Activated naive CD4-positive, alpha-beta T cell treated with anti-CD3 and anti-CD28 coated beads, Interleukin-2, amount 50 U/mL, for 16 hours (primary cell): ENCODE data around the gene CORO2A.

Experiments used
- DNase-seq: peaks from one replicate; pipeline ENCODE4 v3.0.0-alpha.2; 2020

CORO2A gene, protein sequence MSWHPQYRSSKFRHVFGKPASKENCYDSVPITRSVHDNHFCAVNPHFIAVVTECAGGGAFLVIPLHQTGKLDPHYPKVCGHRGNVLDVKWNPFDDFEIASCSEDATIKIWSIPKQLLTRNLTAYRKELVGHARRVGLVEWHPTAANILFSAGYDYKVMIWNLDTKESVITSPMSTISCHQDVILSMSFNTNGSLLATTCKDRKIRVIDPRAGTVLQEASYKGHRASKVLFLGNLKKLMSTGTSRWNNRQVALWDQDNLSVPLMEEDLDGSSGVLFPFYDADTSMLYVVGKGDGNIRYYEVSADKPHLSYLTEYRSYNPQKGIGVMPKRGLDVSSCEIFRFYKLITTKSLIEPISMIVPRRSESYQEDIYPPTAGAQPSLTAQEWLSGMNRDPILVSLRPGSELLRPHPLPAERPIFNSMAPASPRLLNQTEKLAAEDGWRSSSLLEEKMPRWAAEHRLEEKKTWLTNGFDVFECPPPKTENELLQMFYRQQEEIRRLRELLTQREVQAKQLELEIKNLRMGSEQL

DNA sequence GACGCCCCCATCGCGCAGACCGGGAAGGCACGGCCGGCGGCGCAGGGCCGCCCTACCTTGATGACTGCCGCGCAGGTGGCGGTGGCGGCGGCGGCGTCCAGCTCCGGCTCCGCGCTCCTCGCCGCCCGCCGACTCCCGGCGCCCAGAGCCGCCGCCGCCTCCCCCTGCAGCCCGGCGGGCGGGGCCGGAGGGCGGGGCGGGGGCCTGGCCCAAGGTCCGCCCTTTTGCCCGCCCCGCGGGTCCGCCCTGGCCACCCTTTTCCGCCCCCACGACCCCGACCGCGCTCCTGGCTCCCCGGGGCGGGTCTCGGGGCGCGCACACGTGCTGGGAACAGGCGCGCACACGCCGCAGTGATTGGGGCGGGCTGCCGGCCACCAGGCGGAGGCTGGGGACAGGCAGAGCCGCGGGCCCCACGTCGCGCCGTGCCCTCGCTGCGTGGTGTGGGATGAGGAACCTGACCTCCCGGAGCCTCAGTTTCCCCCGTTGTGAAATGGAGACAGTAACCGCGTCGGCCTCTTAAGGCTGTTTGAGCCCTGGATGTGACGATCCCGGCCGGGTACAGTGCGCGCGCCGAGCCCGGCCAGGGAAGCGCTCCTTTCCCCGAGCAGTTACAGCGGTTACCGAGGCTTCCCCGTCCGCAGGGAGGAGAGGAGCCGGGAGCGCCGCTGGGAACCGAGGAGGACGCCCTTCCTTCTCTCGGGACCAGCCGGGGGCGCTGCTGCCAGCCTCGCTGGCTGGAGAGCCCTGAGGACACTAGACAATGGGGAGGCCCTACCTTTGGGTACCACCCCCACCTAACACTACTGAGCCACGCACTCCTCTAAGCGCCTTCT is at the start of gene CORO2A:
Gene CORO2A (minus strand): TSS at position 135 of the 833 bp plus-strand sequence. CDS start 34,977 bp downstream, outside the sequence.
- peak; percentile 71 for DNase-seq

GRCh38 chr9:98241357-98242300 is 49.2 kb upstream of the CORO2A start:
- no peak for DNase-seq

DNA sequence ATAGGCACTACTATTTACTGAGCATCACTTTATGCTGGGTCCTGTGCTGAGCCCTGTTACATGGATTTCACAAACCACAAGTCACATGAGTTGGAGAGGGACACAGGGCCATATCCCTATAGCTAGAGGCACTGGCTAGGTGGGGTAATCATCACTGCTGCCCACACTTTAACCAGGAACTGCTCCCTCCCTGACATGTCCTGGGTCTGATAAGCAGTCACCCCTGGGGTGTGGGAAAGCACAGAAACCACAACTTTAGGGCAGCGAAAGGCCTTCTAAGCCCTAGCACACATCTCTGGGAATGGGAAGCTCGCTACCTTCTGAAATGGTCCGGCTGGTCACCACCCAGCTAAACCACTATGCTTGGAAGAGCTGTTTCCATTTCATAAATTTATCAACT is 48.0 kb upstream of the CORO2A start:
- no peak for DNase-seq

DNA sequence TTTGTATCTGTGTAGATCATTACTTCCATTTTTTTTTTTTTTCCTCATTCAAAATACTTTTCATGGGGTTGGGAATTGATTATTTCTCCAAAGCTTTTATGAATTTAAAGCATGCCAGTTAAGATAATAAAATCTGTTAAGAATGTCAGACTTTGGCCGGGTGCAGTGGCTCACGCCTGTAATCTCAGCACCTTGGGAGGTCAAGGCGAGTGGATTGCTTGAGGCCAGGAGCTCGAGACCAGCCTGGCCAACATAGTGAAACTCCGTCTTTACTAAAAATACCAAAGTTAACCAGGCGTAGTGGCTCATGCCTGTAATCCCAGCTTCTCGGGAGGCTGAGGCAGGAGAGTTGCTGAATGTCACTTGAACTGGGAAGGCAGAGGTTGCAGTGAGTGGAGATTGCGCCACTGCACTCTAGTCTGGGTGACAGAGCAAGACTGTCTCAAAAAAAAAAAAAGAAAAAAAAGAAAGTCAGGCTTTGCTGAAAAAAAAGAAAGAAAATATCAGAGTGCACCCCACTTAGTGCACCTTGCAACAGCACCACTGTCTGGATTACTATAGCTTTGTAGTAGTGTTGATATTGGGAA is 44.6 kb upstream of the CORO2A start:
- DNase-seq: no peak

- DNase-seq: no peak
Measured at GRCh38 chr9:98235126-98235525, 42.7 kb upstream of the CORO2A start.

- no peak for DNase-seq
Measured at GRCh38 chr9:98234245-98234825, 41.9 kb upstream of the CORO2A start.

GRCh38 chr9:98232926-98233325 is 40.5 kb upstream of the CORO2A start:
- DNase-seq: no peak

DNA sequence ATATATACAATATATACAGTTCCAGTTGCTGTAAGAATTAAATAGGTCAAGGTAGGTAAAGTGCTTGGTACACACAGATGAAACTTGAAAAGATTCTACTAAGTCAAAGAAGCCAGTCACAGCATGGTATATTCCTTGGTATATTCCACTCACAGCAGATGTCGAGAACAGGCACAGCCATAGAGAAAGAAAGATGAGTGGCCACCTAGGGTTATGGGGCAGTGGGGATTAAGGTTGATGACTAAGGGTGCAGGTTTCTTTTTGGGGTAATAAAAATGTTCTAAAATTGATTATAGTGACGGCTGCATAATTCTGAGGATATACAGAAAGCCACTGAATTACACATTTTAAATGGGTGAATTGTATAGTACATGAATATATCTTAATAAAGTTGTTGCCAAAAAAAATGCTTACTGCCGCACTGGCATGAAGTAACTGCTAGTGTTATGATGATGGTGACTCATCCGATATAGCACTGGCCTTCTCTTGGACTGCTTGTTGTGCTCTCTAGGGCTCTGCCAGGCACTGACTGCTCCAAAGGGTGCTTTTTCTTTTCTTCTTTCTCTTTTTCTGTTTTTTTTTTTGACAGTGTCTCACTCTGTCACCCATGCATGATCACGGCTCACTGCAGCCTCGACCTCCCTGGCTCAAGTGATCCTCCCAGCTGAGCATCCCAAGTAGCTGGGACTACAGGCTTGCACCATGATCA is 39.5 kb upstream of the CORO2A start:
- no peak for DNase-seq

DNA sequence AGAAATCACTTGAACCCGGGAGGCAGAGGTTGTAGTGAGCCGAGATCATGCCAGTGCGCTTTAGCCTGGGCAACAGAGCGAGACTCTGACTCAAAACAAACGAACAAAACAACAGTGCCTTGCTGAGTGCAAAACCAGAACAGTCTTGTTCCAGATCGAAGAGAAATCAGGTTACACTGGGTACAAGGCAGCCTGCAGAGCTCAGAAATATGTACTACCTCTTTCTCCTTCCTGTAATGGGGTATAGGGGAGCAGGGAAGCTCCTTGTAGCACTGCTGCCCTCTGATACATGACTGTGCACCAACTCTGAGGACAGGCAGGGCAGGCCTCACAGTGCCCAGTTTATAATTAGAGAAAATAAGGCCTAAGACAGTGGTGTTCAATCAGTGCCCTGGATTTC is 38.4 kb upstream of the CORO2A start:
- DNase-seq: no peak

DNA sequence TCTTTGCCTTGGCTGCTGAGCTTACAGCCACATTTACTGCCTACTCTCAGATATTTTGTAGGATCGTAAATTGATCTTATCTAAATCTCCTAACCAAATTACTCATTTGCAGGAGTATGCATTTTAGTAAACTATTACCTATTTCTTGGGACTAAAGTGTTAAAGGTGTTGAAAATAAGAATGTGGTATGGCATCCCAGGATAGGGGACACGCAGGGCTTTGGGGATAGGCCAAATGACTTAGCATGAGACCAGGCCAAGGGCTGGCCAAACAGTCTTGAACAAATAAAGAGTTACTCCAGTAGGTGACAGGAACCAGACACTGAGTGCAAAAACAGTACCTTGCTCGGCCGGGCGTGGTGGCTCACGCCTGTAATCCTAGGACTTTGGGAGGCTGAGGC is 37.9 kb upstream of the CORO2A start:
- no peak for DNase-seq

- DNase-seq: no peak
Measured at GRCh38 chr9:98229620-98230019, 37.2 kb upstream of the CORO2A start.

DNA sequence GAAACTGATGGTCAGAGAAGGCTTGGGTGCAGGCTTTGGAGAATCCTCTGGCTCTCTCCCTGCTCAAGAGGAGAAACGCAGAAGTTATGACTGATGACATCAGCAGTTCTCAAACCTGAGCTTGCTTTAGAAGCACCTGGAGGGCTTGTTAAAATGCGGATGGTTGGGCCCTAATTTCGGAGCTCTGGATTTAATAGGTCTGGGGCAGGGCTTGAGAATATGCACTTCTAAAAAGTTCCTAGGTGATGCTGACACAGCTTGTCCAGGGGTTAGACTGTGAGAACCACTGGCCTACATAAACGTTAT is 36.6 kb upstream of the CORO2A start:
- DNase-seq: no peak

DNA sequence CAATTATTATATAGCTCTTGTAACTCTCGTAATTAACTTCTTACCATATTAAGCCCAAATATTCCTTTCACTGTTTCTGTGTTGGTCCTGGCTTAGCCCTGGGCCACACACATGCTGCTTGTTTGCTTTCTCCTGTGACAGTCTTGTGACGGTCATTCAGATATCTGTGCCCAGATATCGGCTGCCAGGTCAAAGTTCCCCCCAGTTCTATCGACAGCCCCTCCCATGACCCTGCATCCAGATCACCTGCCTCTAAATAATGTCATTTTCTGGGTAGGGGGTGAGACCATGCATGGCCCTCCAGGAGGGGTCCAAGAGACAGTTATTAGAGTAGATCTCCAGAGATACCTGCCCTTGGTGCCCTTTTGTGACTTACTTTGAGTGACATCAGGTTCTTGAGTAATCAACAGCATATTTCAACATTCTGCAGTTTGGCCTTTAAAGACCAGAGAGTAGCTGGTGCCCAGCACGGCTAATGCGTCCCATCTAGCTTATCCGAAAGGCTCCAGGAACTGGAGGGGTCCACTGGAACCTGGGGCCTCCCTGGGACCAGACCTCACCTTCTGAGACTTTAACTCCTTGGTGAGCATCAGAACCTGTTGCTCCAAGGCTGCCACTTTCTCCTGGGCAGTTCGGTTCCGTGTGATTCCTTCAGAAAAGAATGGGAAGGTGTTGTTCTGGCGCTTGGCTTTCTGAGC is 36.1 kb upstream of the CORO2A start:
- DNase-seq: no peak

GRCh38 chr9:98227883-98228282 is 35.4 kb upstream of the CORO2A start:
- DNase-seq: no peak

- DNase-seq: no peak
Measured at GRCh38 chr9:98226957-98227356, 34.5 kb upstream of the CORO2A start.

GRCh38 chr9:98226516-98226915 is 34.1 kb upstream of the CORO2A start:
- DNase-seq: no peak

DNA sequence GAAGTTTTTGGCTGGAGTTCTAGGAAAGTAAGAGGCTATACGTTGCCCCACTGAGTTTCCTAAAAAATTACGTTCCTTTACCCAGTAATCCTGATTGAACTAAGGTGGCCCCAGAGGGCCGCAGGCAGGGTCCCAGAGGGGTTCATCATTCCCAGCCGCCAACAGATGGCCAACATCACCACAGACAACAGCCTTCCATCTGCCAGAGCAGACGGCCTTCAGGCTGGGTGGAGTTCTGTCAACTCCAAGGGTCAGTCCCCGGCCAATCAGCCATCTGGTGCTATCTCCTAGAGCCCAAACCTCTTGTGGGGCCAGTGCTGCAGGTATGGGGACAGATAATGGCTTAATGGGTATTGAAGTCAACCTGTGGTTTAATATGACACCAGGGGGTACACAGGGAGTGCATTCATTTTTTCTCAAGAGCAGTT is 32.6 kb upstream of the CORO2A start:
- no peak for DNase-seq

GRCh38 chr9:98222885-98223691 is 30.7 kb upstream of the CORO2A start:
- DNase-seq: no peak

- no peak for DNase-seq
Measured at GRCh38 chr9:98220911-98221310, 28.5 kb upstream of the CORO2A start.
